HG02571 (cell line): ENCODE measurements around the gene AOPEP.
"Not testable (repeated sequence)": the region's sequence is repeated elsewhere in the genome, so short reads cannot be mapped to it uniquely, and the experiment has no call there.

ENCODE experiments used
- ATAC-seq: cut with Tn5 transposase; IDR thresholded peaks from one replicate; pipeline ENCODE4 v1.9.1; 2021; ENCODE audit warnings: mild to moderate bottlenecking, moderate library complexity; ENCODE audit not compliant: unreplicated experiment

Gene AOPEP

DNA sequence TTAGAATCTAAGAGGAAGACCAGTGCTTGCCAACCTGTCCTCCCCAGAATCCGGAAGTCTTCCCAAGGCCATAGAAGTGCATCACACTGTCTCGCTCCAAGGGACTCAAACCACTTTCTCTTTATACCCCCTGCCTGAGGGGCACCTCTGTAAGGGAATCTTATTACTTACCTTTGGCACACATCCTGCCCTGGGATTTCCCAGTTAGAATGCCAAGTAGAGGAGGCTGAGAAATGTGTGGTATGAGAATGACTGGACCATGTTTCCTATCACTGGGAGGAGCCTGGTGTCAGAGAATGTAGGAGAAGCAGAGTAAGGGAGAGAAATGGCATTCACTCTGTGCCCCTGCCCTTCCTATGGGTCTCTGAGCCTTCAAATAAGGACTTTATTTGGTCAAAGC is 85.8 kb downstream of the AOPEP start:
- no peak for ATAC-seq

DNA sequence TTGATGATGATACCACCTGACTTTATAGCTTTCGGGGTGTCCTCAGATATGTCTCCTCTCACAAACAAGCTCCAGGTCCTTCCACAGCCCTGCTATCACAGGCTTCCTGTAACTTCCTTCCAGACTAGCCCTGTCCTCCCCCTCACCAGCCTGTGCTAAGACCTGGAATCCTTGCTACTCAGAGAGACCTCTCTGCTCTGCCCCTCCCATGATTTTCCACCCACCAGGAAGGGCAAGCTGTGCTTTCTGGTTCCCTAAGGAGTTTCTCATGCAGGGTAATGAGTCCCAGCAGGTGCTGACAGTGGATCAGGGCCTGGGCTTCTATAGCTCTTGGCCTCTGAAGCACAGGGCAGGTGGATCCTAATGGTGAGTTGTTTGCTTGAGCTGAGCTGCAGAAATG is 86.9 kb downstream of the AOPEP start:
- ATAC-seq = no peak

DNA sequence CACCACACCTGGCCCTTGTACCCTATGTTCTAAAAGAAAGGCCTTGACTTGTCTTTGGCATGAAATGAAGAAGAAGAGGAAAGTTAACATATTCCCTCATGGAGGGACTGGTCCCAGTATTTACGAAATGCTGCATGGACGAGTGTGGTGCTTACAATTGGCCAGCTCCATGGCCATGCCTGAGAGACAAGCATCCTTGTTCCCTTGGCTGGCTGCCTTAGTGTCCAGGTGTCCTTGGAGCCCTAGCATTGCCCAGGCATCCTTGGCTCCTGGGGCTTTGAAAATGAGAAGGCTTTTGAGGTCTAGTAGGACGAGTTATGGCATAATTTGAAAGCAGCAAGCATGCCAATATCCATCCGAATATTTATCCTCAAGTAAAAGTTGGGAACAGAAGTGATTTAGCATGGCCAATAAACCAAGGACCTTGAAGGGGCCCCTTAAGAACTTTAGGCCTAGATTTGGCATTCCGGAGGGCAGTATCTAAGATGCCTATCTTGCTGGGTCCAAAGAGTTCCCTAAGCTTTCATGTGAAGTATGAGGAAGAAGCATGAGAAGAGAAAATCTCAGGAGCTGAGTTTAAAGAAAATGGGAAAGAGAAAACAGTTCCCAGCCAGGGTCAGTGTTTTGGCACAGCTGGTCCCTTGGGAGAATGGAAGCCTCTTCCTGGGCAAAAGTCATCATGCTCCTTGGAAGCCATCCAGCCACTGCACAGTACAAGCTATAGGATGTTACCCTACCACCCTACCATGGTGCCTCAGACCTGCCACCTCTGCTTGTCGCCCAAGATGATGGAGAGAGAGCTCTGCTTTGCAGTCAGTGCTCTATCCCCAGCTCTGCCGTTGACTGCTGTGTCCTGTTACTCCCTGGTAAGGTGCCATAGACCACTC is 91.0 kb downstream of the AOPEP start:
- ATAC-seq = no peak

DNA sequence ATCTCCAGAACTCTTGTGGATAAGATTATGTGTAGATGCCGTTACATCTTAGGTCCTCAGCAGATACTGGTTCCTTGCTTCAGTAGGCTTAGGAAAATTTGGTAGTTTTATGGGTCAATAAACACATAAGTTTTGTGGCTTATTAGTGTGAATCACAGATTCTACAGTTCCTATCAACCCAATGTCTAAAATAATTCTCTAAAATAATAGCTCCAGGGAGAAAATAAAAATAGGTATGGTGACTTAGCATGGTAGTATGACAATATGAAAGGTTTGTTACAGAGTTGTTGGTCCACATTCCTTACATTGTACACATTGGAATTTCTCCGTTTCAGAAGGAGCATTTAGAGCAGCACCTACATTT is 91.7 kb downstream of the AOPEP start:
- no peak for ATAC-seq

DNA sequence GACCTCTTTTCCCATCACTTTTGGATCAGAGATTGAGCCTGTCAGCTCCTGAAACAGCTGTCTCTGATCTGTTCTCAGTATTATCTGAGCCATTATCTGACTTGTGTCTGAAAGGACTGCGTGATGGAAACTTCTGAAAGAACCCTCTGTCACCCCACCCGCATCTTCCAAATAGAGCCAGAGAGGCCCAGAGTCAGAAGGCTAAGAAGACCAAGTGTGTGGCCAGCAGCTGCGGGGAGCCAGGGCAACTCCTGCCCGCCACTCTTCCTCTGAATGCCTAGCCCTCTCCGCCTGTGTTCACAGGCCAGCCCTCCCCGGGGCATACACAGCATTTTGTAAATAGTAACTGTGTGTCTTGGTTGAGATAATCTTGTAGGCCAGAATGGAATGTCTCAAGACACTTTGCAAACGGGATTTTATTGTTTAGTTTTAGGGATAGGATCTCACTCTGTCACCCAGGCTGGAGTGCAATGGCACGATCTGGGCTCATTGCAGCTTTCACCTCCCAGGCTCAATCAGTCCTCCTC is 92.7 kb downstream of the AOPEP start:
- no peak for ATAC-seq

DNA sequence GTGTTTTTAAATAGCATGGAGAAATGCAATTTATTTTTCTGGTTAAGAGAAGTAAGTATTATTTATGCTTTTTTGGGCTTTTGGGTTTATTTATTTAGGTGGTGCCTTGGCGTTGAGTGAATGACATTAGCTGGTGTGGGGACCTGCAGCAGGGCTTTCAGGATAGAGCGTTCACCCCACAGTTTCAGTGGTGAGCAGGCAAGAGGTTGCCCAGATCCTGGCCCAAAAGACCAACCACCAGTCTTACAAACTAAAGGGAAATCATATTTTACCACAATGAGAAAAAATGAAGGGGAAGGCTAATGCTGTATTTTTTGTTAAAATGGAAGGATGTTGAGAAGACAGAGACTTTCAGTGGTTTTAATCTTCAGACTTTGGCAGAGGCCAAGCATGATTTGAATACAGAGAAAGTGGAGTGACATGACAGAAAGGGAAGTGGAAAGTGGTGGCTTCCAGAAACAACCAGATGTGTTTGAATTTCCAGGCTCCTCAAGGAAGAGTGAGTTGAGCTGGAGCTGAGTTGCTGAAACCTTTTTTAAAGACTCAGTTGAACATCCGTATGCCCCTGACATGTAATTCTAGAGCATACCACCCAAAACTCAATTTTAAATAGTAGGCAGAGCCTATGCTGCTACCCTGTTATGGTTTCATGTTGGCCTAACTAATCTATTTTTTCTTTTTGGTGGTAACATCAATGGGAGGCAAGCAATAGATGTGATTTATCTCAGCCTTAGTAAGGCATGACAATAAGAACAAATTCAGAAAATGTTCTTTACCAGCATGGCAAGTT is 94.8 kb downstream of the AOPEP start:
- no peak for ATAC-seq

DNA sequence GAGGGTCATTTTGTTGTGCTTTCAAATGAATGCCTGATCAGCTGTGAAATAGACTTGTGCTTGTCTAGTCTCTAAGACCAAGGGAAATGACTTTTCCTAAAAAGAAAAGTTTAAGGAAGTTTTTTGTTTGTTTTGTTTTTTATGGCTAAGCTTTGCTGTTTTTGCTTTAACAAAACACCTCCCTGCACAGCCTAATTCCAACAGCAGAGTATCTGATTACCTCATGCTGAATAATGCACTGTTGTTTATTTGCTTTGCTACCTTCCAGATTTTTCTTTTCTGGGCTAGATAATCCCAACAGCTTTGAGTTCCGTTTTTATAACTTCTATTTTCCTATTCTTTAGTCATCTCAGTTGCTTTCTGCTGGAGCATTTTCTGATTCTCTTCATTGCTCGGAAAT is 95.8 kb downstream of the AOPEP start:
- ATAC-seq = no peak

DNA sequence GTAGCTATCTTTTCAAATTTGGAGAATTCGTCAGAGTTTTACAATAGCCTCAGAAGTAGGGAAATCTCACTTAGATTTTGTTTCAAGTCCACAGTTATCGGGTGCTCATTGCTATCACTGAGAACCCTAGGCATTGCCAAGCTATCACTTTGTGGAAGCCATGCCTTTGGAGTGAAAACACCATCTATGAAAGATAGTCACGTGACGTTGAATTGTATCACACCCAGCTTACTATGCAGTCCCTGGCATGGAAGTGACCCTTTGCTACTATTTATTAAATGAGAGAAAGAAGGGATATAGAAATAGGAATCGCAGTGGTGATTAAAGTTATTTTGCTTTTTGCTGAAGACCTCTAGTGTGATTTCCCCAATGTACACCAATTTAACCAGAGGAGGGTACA is 97.2 kb downstream of the AOPEP start:
- no peak for ATAC-seq

DNA sequence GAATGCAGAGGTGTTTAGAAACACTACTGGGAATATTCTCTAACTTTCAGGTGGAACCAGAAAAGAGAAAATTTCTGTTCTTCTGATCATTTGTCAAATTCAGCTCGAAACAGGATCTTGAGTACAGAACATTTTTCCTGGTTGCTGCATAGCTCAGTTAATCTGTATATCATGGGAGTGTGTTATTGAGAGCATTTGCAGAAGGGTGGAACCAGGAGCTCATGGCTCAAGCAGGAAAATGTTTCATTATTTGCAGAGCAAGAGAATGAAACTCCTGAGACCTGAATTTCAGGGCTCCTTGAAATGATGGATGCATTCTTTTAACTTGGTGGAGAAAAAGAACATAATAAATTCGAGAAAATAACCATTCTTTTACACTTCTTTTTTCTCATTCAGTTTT is 97.9 kb downstream of the AOPEP start:
- ATAC-seq = no peak

DNA sequence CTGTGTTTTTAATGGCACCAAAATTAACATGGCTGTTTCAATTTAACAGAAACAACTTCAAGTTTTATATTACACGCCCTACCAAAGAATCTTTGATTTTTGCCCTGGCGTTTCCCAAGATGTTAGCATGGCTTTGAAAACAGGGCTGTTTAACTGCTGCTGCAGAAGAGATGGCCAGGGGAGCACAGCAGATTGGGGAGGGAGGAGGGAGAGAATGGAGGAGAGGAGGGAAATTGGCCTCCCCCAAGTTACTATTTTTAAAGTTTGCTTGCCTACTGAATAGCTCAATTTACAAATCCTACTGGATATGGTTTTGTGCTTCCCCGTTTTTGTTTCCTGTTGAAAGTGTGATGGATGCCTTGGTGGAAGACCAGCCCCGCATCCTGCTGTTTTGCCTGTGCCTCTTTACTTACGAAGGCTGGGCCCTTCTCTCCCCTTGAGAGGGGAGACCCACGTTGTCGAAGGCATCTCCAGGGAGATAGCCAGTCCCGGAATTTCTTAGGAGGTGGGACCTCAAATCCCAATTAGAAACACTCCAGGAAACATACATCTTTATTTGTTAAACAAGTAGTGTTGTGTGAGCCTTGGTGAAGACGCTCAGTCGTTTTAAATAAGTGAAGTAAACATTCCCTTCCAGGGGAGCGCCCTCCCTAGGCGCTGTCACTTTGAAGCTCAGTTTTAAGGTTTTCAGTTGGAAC is 98.6 kb downstream of the AOPEP start:
- no peak for ATAC-seq

DNA sequence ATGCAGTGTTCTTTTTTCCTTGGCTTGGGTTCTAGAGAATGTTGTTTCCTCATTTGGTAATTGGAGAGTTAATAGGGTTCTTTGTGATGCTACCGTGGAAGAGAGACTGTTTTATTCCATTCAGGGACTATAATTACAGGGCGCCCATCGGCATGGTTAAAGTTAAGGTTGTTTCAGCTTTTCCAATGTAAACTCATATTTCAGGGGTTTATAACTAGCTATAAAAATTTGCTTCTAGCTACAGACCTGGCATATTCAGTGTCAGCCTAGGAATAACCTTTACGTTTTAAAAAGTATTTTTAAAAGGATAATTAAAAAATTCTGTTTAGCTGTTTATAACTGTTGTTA is 99.1 kb downstream of the AOPEP start:
- ATAC-seq = no peak

DNA sequence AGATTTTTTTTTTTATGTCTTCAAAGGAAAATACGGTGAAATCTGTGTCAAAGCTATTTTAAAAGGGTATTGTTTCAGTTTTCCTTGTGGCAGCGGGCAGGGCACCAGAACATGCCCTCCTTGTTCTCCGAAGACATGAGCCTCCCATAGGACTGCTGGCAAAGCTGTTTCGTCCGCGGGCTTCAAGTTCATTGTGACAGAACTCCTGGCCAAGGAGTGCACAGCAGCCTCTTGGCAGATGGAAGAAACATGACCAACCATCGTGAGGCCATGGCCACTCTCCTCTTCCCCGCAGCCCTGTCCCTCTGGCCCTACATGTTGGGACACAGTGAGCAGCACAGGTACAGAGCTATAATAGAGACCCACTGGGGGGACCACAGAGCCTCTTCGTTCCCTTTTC is 99.5 kb downstream of the AOPEP start:
- no peak for ATAC-seq

DNA sequence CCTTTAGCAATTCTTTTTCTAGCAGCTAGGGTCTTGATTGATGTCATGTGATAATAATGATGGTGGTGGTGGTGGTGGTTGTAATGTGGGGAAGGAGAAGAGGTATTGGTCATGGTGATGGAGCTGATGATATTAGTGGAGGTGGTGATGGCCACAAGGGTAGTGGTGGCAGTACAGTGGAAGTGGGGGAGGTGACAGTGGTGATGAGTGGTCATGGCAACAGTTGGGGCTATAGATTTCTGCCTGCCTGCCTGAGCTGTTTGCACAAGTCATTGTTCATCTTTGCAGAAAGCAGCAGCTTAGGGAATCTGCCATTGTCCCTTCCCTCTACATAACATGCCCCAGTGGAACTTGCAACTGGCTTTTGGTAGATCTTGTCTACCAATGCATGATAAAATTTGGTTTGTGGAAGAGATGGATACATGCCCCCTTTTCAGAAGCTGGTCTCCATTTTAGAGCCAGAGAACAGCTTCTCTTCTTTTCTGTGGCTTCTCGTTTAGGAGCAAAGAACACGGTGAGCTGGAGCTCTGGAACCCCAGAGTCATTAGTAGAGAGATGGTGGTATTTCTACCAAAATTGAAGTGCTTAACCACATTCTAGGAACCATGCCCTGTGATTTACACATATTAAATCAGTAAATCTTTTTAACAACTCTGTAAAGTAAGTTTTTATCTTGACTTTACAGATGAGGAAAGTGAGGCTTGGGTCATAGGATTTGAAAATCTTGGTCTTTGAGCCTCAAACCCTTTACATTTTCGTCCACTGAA is 100.3 kb downstream of the AOPEP start:
- ATAC-seq = no peak

DNA sequence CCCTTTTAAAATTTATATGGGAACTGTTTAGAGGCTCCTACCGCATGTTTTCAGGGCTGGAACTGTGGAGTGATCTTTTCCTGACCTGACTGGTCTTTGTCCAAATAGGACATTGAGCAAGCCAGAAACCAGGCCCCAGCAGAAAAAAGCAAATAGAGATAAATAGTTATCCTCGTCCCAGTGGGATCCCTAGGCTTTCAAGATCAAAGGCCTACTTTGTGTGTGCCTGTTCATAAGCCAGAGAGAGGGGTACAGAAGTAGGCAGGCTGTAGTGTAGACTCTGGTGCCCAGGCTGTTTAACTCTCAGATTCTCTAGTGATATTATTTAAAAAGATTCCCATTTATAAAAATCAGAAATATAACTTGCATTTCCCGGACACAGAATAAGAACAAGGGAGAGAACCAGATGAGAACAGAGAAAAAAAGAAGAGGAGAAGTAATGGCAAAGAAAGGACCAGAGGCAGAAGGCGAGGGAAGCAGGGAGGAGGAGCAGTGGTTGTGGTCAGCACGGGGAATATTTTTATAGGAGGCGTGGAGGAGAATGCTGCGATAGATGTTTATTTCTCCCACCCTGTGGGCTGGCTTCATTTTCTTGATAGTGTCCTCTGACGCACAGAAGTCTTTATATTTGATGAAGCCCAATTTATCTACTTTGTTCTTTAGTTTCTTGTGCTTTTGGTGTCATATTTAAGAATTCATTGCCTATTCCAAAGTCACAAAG is 101.2 kb downstream of the AOPEP start:
- no peak for ATAC-seq

DNA sequence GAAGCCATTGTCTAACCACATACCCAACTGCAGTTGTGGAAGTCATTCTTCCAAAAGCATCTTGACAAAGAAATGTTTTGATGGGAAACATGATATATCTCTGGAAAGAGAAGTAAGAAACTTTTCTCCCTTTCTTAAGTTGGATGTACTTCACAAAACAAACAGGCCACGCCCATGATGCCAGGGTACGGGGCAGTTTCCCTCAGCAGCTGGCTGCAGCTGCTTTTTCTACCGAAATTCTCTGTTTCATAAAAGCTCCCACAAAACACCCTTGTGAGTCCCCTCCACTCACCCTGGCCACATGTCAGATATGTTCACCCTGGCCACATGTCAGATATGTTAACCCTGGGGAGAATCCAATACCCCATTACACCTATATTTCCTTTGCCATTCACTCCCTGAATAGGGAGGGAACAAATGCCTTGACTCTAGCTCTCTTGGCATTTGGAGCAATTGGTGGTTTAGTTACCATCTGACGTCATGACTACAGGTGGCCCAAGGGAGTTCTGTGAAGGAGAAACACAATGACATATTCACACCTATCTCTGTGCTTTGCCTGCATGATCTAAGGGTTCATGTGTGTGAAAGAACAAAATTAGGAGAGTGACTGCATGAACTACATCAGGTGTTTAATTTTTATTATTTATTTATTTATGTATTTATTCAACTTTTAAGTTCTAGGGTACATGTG is 103.0 kb downstream of the AOPEP start:
- no peak for ATAC-seq

DNA sequence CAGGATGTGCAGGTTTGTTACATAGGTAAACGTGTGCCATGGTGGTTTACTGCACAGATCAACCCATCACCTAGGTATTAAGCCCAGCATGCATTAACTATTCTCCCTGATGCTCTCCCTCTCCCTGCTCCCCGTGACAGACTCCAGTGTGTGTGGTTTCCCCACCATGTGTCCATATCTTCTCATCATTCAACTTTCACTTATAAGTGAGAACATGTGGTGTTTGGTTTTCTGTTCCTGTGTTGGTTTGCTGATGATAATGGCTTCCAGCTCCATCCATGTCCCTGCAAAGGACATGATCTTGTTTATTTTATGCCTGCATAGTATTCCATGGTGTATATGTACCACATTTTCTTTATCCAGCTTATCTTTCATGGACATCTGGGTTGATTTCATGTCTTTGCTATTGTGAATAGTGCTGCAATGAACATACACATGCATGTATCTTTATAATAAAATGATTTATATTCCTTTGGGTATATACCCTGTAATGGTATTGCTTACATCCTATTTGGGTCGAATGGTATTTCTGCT is 103.6 kb downstream of the AOPEP start:
- ATAC-seq = not testable (repeated sequence)

DNA sequence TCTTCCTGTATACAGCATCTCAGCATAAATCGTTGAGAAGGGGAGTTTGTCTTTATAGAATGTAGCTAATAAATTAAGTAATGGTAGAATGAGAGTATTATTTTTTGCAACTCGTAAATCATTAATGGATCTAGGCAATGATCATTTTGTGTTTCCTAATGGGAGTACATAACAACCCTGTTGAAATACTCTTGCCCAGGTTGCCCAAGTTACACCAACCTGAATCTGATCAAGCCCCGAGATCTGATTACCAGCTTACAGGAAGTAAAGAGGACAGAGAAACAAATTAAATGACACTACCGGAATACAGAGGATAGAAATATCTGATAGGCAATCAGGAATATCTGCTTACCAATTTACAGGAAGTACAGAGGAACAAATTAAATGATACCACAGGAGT is 107.3 kb downstream of the AOPEP start:
- no peak for ATAC-seq

DNA sequence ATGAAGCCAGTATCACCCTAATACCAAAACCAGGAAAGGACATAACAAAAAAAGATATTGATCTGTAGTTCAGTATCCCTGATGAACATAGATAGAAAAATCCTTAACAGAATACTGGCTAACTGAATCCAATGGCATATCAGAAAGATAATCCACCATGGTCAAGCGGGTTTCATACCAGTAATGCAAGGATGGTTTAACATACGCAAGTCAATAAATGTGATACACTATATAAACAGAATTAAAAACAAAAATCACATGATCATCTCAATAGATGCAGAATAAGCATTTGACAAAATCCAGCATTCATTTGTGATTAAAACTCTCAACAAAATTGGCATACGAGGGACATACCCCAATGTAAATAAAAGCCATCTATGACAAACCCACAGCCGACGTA is 110.9 kb downstream of the AOPEP start:
- ATAC-seq = no peak

DNA sequence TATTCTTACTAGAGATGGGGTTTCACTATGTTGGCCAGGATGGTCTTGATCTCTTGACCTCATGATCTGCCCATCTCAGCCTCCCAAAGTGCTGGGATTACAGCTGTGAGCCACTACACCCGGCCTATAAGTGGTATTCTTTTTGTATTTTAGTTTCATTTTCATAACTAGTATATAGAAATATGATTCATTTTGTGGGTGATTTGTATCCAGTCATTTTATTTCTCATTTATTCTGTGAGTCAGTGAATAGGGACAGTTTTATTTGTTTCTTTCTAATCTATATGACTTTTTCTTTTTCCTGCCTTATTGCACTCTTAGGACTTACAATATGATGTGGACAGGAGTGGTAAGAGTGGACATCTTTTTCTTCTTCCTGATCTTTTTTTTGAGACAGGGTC is 112.9 kb downstream of the AOPEP start:
- ATAC-seq = no peak
